GM12878 (cell line): ENCODE measurements around the gene EFCAB9. TPM values are rescaled to one million over a fixed set of nuclear protein-coding genes. Genes with fewer than 3 reads are reported as not detected.

Source experiments
- ATAC-seq: fragments of 200-7000 bp; cut with Tn5 transposase; 3 replicates; pipeline ENCODE4 v1.9.1; 2020; ENCODE audit warnings: mild to moderate bottlenecking, moderate library complexity
- BruUV-seq: library from RNA; stranded (reverse); fragments of 400-500 nt; replicated peaks from 2 replicates; lab custom pipeline; 2021; lab: Mats Ljungman, UMichigan
- CTCF ChIA-PET: fragments of 300-600 bp; sonication (Branson Sonifier 250); formaldehyde crosslinking; extraction: SDS; loops from one replicate; lab custom pipeline; 2021; ENCODE audit warnings: inconsistent platforms; lab: Yijun Ruan, JAX
- POLR2A ChIA-PET: fragments of 350-600 bp; formaldehyde crosslinking; extraction: SDS; loops from one replicate; lab custom pipeline; 2021; ENCODE audit warnings: inconsistent platforms; lab: Charles Lee
- RAD21 ChIA-PET: fragments of 300-600 bp; sonication (Branson Sonifier 250); formaldehyde crosslinking; loops from one replicate; lab custom pipeline; 2023; ENCODE audit warnings: antibody characterized with exemption; ENCODE audit not compliant: unreplicated experiment; lab: Charles Lee
- SMC1A ChIA-PET: fragments of 300-600 bp; sonication (Branson Sonifier 250); formaldehyde crosslinking; loops from one replicate; lab custom pipeline; 2023; ENCODE audit not compliant: unreplicated experiment, uncharacterized antibody; lab: Charles Lee
- DNase-seq: peaks from one replicate; pipeline ENCODE4 v3.0.0-alpha.2; 2011; ENCODE audit warnings: low read depth, low spot score
- FAIRE-seq: peaks from 3 replicates; lab custom pipeline; 2011; peaks lifted over from hg19 to GRCh38; lab: Jason Lieb, UNC
- H2AFZ ChIP-seq: 2 replicates; pipeline ENCODE4 v1.6.0; 2011; ENCODE audit warnings: low read depth, low read length, control low read depth; ENCODE audit not compliant: control insufficient read depth
- H3K27ac ChIP-seq: 2 replicates; pipeline ENCODE4 v1.5.1; 2011; ENCODE audit warnings: control low read depth; ENCODE audit not compliant: control insufficient read depth, insufficient read depth
- H3K27me3 ChIP-seq, 2 experiments: replicated peaks in 1 of 2; 2 replicates each; pipeline versions ENCODE4 v1.6.0 to v1.6.1; 2011; ENCODE audit warnings: low read length in 1 of 2; ENCODE audit not compliant: control insufficient read depth in 2 of 2, insufficient read depth in 2 of 2
- H3K36me3 ChIP-seq, 2 experiments: 2 replicates each; pipeline ENCODE4 v1.5.1; 2011; ENCODE audit warnings: low read length in 1 of 2; ENCODE audit not compliant: control insufficient read depth in 2 of 2, insufficient read depth in 2 of 2
- H3K4me1 ChIP-seq: 2 replicates; pipeline ENCODE4 v1.6.1; 2011; ENCODE audit warnings: mild to moderate bottlenecking, low read length, moderate library complexity, mixed read lengths; ENCODE audit not compliant: control insufficient read depth, insufficient read depth
- H3K4me2 ChIP-seq: 2 replicates; pipeline ENCODE4 v1.6.0; 2011; ENCODE audit warnings: control low read depth; ENCODE audit not compliant: control insufficient read depth, insufficient read depth
- H3K4me3 ChIP-seq: fragments of 200-600 bp; sonication (generic); 2 replicates; pipeline ENCODE4 v1.5.1; 2016
- H3K79me2 ChIP-seq: 2 replicates; pipeline ENCODE4 v1.6.0; 2011; ENCODE audit warnings: low read length; ENCODE audit not compliant: control insufficient read depth, insufficient read depth
- H3K9ac ChIP-seq: 2 replicates; pipeline ENCODE4 v1.8.0; 2011; ENCODE audit warnings: low read length, control low read depth, mixed read lengths; ENCODE audit not compliant: control insufficient read depth, insufficient read depth
- H3K9me3 ChIP-seq: replicated peaks from 3 replicates; pipeline ENCODE4 v1.5.1; 2011; ENCODE audit warnings: mild to moderate bottlenecking, low read length; ENCODE audit not compliant: control insufficient read depth, insufficient read depth
- H4K20me1 ChIP-seq: 2 replicates; pipeline ENCODE4 v1.6.0; 2011; ENCODE audit not compliant: control insufficient read depth, insufficient read depth
- CHD4 ChIP-seq: fragments of 200-600 bp; sonication (generic); IDR thresholded peaks from 2 replicates; pipeline ENCODE4 v1.6.1; 2016; ENCODE audit warnings: mild to moderate bottlenecking
- EZH2 ChIP-seq: IDR thresholded peaks from 2 replicates; pipeline ENCODE4 v1.6.1; 2012; ENCODE audit warnings: low read depth, mild to moderate bottlenecking, control low read depth, inconsistent platforms, low read length, borderline replicate concordance; ENCODE audit not compliant: control insufficient read depth
- FOS ChIP-seq: IDR thresholded peaks from 3 replicates; pipeline ENCODE4 v1.6.1; 2011; ENCODE audit warnings: borderline replicate concordance; ENCODE audit not compliant: insufficient read length; ENCODE audit errors: extremely low read depth
- IKZF2 ChIP-seq, 2 experiments: fragments of 450-650 bp; IDR thresholded peaks; 2 replicates each; pipeline ENCODE4 v1.6.1; 2017; ENCODE audit warnings: mild to moderate bottlenecking in 2 of 2, moderate library complexity in 2 of 2
- JUND ChIP-seq: IDR thresholded peaks from 2 replicates; pipeline ENCODE4 v1.6.1; 2012; ENCODE audit warnings: low read depth, mild to moderate bottlenecking, low read length, improper control_type of control experiment, moderate library complexity
- MTA3 ChIP-seq: IDR thresholded peaks from 2 replicates; pipeline ENCODE4 v1.6.1; 2012; ENCODE audit warnings: low read length, inconsistent platforms, borderline replicate concordance
- SUPT20H ChIP-seq: IDR thresholded peaks from 2 replicates; pipeline ENCODE4 v1.6.1; 2011; ENCODE audit warnings: low read depth, mild to moderate bottlenecking, low read length, moderate library complexity, borderline replicate concordance; ENCODE audit not compliant: control insufficient read depth
- ZBED1 ChIP-seq: IDR thresholded peaks from 2 replicates; pipeline ENCODE4 v1.6.1; 2016; ENCODE audit warnings: borderline replicate concordance
- ZNF274 ChIP-seq: IDR thresholded peaks from one replicate; pipeline ENCODE4 v1.8.0; 2011; ENCODE audit not compliant: insufficient read length, insufficient read depth
- ZNF384 ChIP-seq: IDR thresholded peaks from 2 replicates; pipeline ENCODE4 v1.6.1; 2012; ENCODE audit warnings: low read depth, mild to moderate bottlenecking, low read length, improper control_type of control experiment, borderline replicate concordance
- WGBS: methylation state at CpG from one replicate; pipeline ENCODE4 v1.1.6; 2016; ENCODE audit warnings: low lambda C conversion rate; ENCODE audit not compliant: insufficient replicate concordance, insufficient coverage; ENCODE audit errors: missing lambda C conversion rate; 5-methylcytosine and 5-hydroxymethylcytosine counted together
- in situ Hi-C: fragments of 300-500 bp; cut with MboI; formaldehyde crosslinking; loops from 9 replicates; pipeline ENCODE4 v1.14.3; 2018; ENCODE audit warnings: mixed read lengths
- intact Hi-C: fragments of 100-400 bp; cut with micrococcal nuclease; formaldehyde crosslinking; loops from one replicate; pipeline ENCODE4 v1.14.2; 2022; ENCODE audit not compliant: unreplicated experiment
- polyA plus RNA-seq, 11 experiments: library from polyadenylated mRNA; depleted of rRNA in 4 of 11; unstranded in 6 of 11; stranded (reverse) in 5 of 11; fragments of >200 nt; fragmentation: Nextera tagmentation in 4 of 11; fragmentation: Illumina TruSeq in 1 of 11; extraction: Ambion mirVana in 4 of 11; extraction: Trizol in 1 of 11; gene quantifications; 1 replicate in 1 of 11; 2 replicates in 10 of 11; pipeline versions ENCODE4 v1.2.1 to v1.2.3, GENCODE V29; 2011 to 2016; ENCODE audit warnings: inconsistent platforms in 2 of 11, missing spikeins in 2 of 11, low read depth in 1 of 11
- total RNA-seq, 4 experiments: library from RNA; depleted of rRNA in 3 of 4; stranded (reverse); fragments of >200 nt in 3 of 4; fragmentation: Illumina TruSeq in 1 of 4; extraction: Trizol in 1 of 4; gene quantifications; 2 replicates each; pipeline versions ENCODE4 v1.2.1 to v1.2.3, GENCODE V29; 2013 to 2021

The EFCAB9 gene
- total and polyA plus RNA-seq, 10 of the 15 experiments (the other 5 are each of a cell fraction or from before 2014, with no cell fraction given): 0.73 TPM; not detected in 9

GRCh38 chr5:172223901-172224873, 30.2 kb downstream of the EFCAB9 start (continued):
- no peak for TF ChIP-seq JUND
- no peak for TF ChIP-seq FOS
- no peak for TF ChIP-seq ZNF274
- peak; percentile 60 to 71 for TF ChIP-seq IKZF2 (IDR thresholded peaks at IDR 0.05)
- TF ChIP-seq ZNF384: peak; percentile 62
- no peak for TF ChIP-seq EZH2
- TF ChIP-seq, all 136 proteins: peak for 34

GRCh38 chr5:172224996-172225395, 31.0 kb downstream of the EFCAB9 start:
- in situ Hi-C loops: no loop called here
- FAIRE-seq: no peak
- H2AFZ ChIP-seq: no peak overlapping the region
- peak overlapping the region; percentile 94 for H3K27ac ChIP-seq
- ChIA-PET CTCF (interaction anchor here (0.9 to 2.0 kb wide), 2 partner anchors 57 to 68 kb away, joined by 3 to 13 read pairs; no protein-coding TSS in a partner anchor), POLR2A (interaction anchor here (0.6 to 1.4 kb wide), 2 partner anchors 9 to 22 kb away, joined by 3 to 5 read pairs; no protein-coding TSS in a partner anchor), RAD21 (interaction anchor here (0.9 to 3.1 kb wide), 4 partner anchors 38 to 89 kb away, joined by 3 to 23 read pairs (median 3); partner anchors contain the start of gene STK10), SMC1A (interaction anchor here (1.4 to 3.1 kb wide), 4 partner anchors 37 to 114 kb away, joined by 4 to 9 read pairs (median 6); partner anchors contain the start of genes STK10 and UBTD2)
- TF ChIP-seq FOS (no peak), ZBED1 (no peak), SUPT20H (no peak), MTA3 (no peak), CHD4 (no peak)
- no peaks in the 10 kb centered on the region for H4K20me1 ChIP-seq
- intact Hi-C loops: loop anchor here (1.0 to 2.0 kb wide), 4 partner anchors 37 to 90 kb away; partner anchors contain the start of genes STK10 and UBTD2
- 93% methylated on average over 1 of the region's 1 CpG for WGBS
- H3K4me2 ChIP-seq: peak overlapping the region; percentile 21; the same call in 1 of the 2 replicates
- H3K9ac ChIP-seq: peak overlapping the region; percentile 77
- 0 out of 2 replicates have a peak overlapping the region, but pooled peaks have one; percentile 5 for H3K4me3 ChIP-seq
- DNase-seq: peak; percentile 13
- peaks cover 28% of the 10 kb centered on the region for H3K4me1 ChIP-seq
- H3K79me2 ChIP-seq: peaks cover 9% of the 10 kb centered on the region
- H3K36me3 ChIP-seq: peaks cover 0 to 2% of the 10 kb centered on the region in 2 experiments; a peak in 3 of 4 replicates
- H3K27me3 ChIP-seq: no peaks in the 10 kb centered on the region
- ATAC-seq: peak; percentile 26
- peaks cover 1% of the 10 kb centered on the region; the same call in 1 of the 3 replicates for H3K9me3 ChIP-seq
- no TSS peak for BruUV-seq
